Activated CD4-positive, CD25-positive, alpha-beta regulatory T cell (primary cell): Measurements from ENCODE around the gene ZNF850.

Experiments
- DNase-seq, 4 experiments: peaks; one replicate each; lab custom pipeline; 2025; lab: John Stamatoyannopoulos, UW

The ZNF850 gene

GRCh38 chr19:36688058-36688457 lies 84.5 kb downstream of the ZNF850 start:
- no peak for DNase-seq

- peak; percentile 92 to 97 (median 94) for DNase-seq
Observed at GRCh38 chr19:36687214-36688056, 85.2 kb downstream of the ZNF850 start, which contains the start of gene ZNF567. ZNF567 (plus strand) TSS chr19:36687612; CDS start chr19:36694868, 7,256 bp downstream.

GRCh38 chr19:36686365-36687213 lies 86.0 kb downstream of the ZNF850 start:
- DNase-seq = no peak

- DNase-seq = no peak
Observed at GRCh38 chr19:36685835-36686234, 86.8 kb downstream of the ZNF850 start.

GRCh38 chr19:36679455-36679854 lies 93.2 kb downstream of the ZNF850 start:
- DNase-seq = no peak

- no peak for DNase-seq
Observed at GRCh38 chr19:36674201-36674600, 98.4 kb downstream of the ZNF850 start.

- no peak for DNase-seq
Observed at GRCh38 chr19:36672368-36672767, 100.2 kb downstream of the ZNF850 start.

- no peak for DNase-seq
Observed at GRCh38 chr19:36668646-36669045, 104.0 kb downstream of the ZNF850 start.

- DNase-seq = no peak
Observed at GRCh38 chr19:36665832-36666231, 106.8 kb downstream of the ZNF850 start.
